ENCODE results near the gene CTNNA3. TPM values are rescaled to one million over a fixed set of nuclear protein-coding genes. Genes with fewer than 3 reads are reported as not detected.

The CTNNA3 gene
- total RNA-seq, 1 donor from 2014 or later: not detected

GRCh38 chr10:66778351-66778750, 917.6 kb downstream of the CTNNA3 start:
- no peak for TF ChIP-seq CTCF (IDR thresholded peaks at IDR 0.05)
- no peak for ATAC-seq (ENCODE audit: low read depth)
- CTCF ChIA-PET: no interaction called here
- H3K4me1 Mint-ChIP-seq: no peaks in the 10 kb centered on the region
- H3K36me3 Mint-ChIP-seq (ENCODE audit: low read depth): no peaks in the 10 kb centered on the region
- DNase-seq: no peak
- H3K27ac Mint-ChIP-seq: no peak overlapping the region
- no peaks in the 10 kb centered on the region for H3K9me3 Mint-ChIP-seq
- POLR2A ChIA-PET: no interaction called here
- no peak overlapping the region for H3K4me3 Mint-ChIP-seq
- intact Hi-C loops (cut with micrococcal nuclease): no loop called here
- H3K27me3 Mint-ChIP-seq: no peaks in the 10 kb centered on the region

- POLR2A ChIA-PET: no interaction called here
- DNase-seq: no peak
- no peaks in the 10 kb centered on the region for H3K4me1 Mint-ChIP-seq
- CTCF ChIA-PET: no interaction called here
- H3K36me3 Mint-ChIP-seq (ENCODE audit: low read depth): no peaks in the 10 kb centered on the region
- no peaks in the 10 kb centered on the region for H3K27me3 Mint-ChIP-seq
- H3K4me3 Mint-ChIP-seq: no peak overlapping the region
- intact Hi-C loops (cut with micrococcal nuclease): no loop called here
- TF ChIP-seq CTCF (IDR thresholded peaks at IDR 0.05): no peak
- ATAC-seq (ENCODE audit: low read depth): no peak
- no peak overlapping the region for H3K27ac Mint-ChIP-seq
- peaks cover 3% of the 10 kb centered on the region for H3K9me3 Mint-ChIP-seq
Measured at GRCh38 chr10:66777665-66778064, 918.3 kb downstream of the CTNNA3 start.

- no peak for ATAC-seq (ENCODE audit: low read depth)
- CTCF ChIA-PET: no interaction called here
- no peaks in the 10 kb centered on the region for H3K36me3 Mint-ChIP-seq (ENCODE audit: low read depth)
- no peaks in the 10 kb centered on the region for H3K27me3 Mint-ChIP-seq
- intact Hi-C loops (cut with micrococcal nuclease): no loop called here
- H3K9me3 Mint-ChIP-seq: peaks cover 6% of the 10 kb centered on the region
- POLR2A ChIA-PET: no interaction called here
- H3K4me1 Mint-ChIP-seq: no peaks in the 10 kb centered on the region
- TF ChIP-seq CTCF (IDR thresholded peaks at IDR 0.05): no peak
- DNase-seq: no peak
- no peak overlapping the region for H3K27ac Mint-ChIP-seq
- no peak overlapping the region for H3K4me3 Mint-ChIP-seq
Measured at GRCh38 chr10:66773472-66773817, 922.5 kb downstream of the CTNNA3 start.

- TF ChIP-seq CTCF (IDR thresholded peaks at IDR 0.05): no peak
- no peak overlapping the region for H3K4me3 Mint-ChIP-seq
- CTCF ChIA-PET: no interaction called here
Measured at GRCh38 chr10:66772548-66773471, 923.2 kb downstream of the CTNNA3 start.

GRCh38 chr10:66767707-66768106, 928.3 kb downstream of the CTNNA3 start:
- ChIA-PET CTCF (no interaction called here), POLR2A (no interaction called here)
- H3K4me1 Mint-ChIP-seq: no peaks in the 10 kb centered on the region
- no peak overlapping the region for H3K4me3 Mint-ChIP-seq
- intact Hi-C loops (cut with micrococcal nuclease): no loop called here
- no peak for TF ChIP-seq CTCF (IDR thresholded peaks at IDR 0.05)
- H3K27me3 Mint-ChIP-seq: no peaks in the 10 kb centered on the region
- no peak for ATAC-seq (ENCODE audit: low read depth)
- no peak for DNase-seq
- H3K27ac Mint-ChIP-seq: no peak overlapping the region
- peaks cover 4% of the 10 kb centered on the region for H3K9me3 Mint-ChIP-seq
- H3K36me3 Mint-ChIP-seq (ENCODE audit: low read depth): no peaks in the 10 kb centered on the region

More at GRCh38 chr10:66772548-66773471, 923.2 kb downstream of the CTNNA3 start:
- H3K36me3 Mint-ChIP-seq (ENCODE audit: low read depth): no peaks in the 10 kb centered on the region
- H3K4me1 Mint-ChIP-seq: no peaks in the 10 kb centered on the region
- ATAC-seq (ENCODE audit: low read depth) (no peak), DNase-seq (no peak)
- no peaks in the 10 kb centered on the region for H3K27me3 Mint-ChIP-seq
- POLR2A ChIA-PET: no interaction called here
- H3K27ac Mint-ChIP-seq: no peak overlapping the region
- peaks cover 6% of the 10 kb centered on the region for H3K9me3 Mint-ChIP-seq
- intact Hi-C loops (cut with micrococcal nuclease): no loop called here

Measured in activated B cell treated with CpG ODN at 0.5 μM for 24 hours (primary cell).